Calu3 (cell line): ENCODE measurements around the gene TMPRSS13. TPM values are rescaled to one million over a fixed set of nuclear protein-coding genes. Genes with fewer than 3 reads are reported as not detected.

ENCODE experiments used
- BruUV-seq: library from RNA; stranded (reverse); fragments of 400-500 nt; replicated peaks from 2 replicates; lab custom pipeline; 2021; lab: Mats Ljungman, UMichigan
- CTCF ChIA-PET: fragments of 300-600 bp; sonication (Branson Sonifier 250); formaldehyde crosslinking; loops from one replicate; lab custom pipeline; 2022; ENCODE audit warnings: antibody characterized with exemption; lab: Charles Lee
- DNase-seq: peaks from one replicate; pipeline ENCODE4 v3.0.0; 2022
- H3K27ac Mint-ChIP-seq: one replicate; pipeline ENCODE4 v1.8.0; 2022; ENCODE audit warnings: mixed read lengths; ENCODE audit not compliant: unreplicated experiment
- H3K27me3 Mint-ChIP-seq: one replicate; pipeline ENCODE4 v1.8.0; 2022; ENCODE audit warnings: mixed read lengths; ENCODE audit not compliant: unreplicated experiment
- H3K36me3 Mint-ChIP-seq: one replicate; pipeline ENCODE4 v1.8.0; 2022; ENCODE audit warnings: mild to moderate bottlenecking, moderate library complexity, mixed read lengths; ENCODE audit not compliant: insufficient read depth, unreplicated experiment
- H3K4me1 Mint-ChIP-seq: one replicate; pipeline ENCODE4 v1.8.0; 2022; ENCODE audit warnings: mild to moderate bottlenecking, low read depth, mixed read lengths; ENCODE audit not compliant: unreplicated experiment
- H3K4me3 Mint-ChIP-seq: one replicate; pipeline ENCODE4 v1.8.0; 2022; ENCODE audit warnings: mild to moderate bottlenecking, low read depth, moderate library complexity, mixed read lengths; ENCODE audit not compliant: unreplicated experiment
- H3K9me3 Mint-ChIP-seq: one replicate; pipeline ENCODE4 v1.8.0; 2022; ENCODE audit warnings: low read depth, mixed read lengths; ENCODE audit not compliant: unreplicated experiment
- CTCF ChIP-seq: fragments of 200-600 bp; IDR thresholded peaks from one replicate; pipeline ENCODE4 v1.8.0; 2022; ENCODE audit warnings: antibody characterized with exemption; ENCODE audit not compliant: unreplicated experiment
- intact Hi-C: fragments of 100-400 bp; cut with micrococcal nuclease; formaldehyde crosslinking; loops from one replicate; pipeline ENCODE4 v1.10.0; 2022; ENCODE audit not compliant: unreplicated experiment
- total RNA-seq: library from RNA; stranded (reverse); gene quantifications from 2 replicates; pipeline ENCODE4 v1.2.3, GENCODE V29; 2022

The TMPRSS13 gene
- total RNA-seq, 1 experiment from 2014 or later = 2.3 TPM

- no peak overlapping the region for H3K27ac Mint-ChIP-seq
- intact Hi-C loops = no loop called here
- peaks cover 6% of the 10 kb centered on the region for H3K36me3 Mint-ChIP-seq
- H3K4me3 Mint-ChIP-seq = no peak overlapping the region
- peaks cover 45% of the 10 kb centered on the region for H3K27me3 Mint-ChIP-seq
- CTCF ChIA-PET = no interaction called here
- peaks cover 8% of the 10 kb centered on the region for H3K4me1 Mint-ChIP-seq
- no peak for DNase-seq
- no peak for TF ChIP-seq CTCF
- H3K9me3 Mint-ChIP-seq = no peaks in the 10 kb centered on the region
- no TSS peak for BruUV-seq
These were observed 17.5 kb downstream of the TMPRSS13 start for GRCh38 chr11:117911694-117912093.

GRCh38 chr11:117910941-117911655 is 18.1 kb downstream of the TMPRSS13 start:
- peaks cover 6% of the 10 kb centered on the region for H3K36me3 Mint-ChIP-seq
- CTCF ChIA-PET = no interaction called here
- no peak overlapping the region for H3K4me3 Mint-ChIP-seq
- intact Hi-C loops = no loop called here
- H3K4me1 Mint-ChIP-seq = peaks cover 8% of the 10 kb centered on the region
- no peaks in the 10 kb centered on the region for H3K9me3 Mint-ChIP-seq
- no peak for DNase-seq
- no peak for TF ChIP-seq CTCF
- BruUV-seq = no TSS peak
- peaks cover 39% of the 10 kb centered on the region for H3K27me3 Mint-ChIP-seq
- H3K27ac Mint-ChIP-seq = no peak overlapping the region

GRCh38 chr11:117910525-117910924 is 18.7 kb downstream of the TMPRSS13 start:
- no peak overlapping the region for H3K27ac Mint-ChIP-seq
- intact Hi-C loops = no loop called here
- peaks cover 33% of the 10 kb centered on the region for H3K27me3 Mint-ChIP-seq
- no peak overlapping the region for H3K4me3 Mint-ChIP-seq
- peaks cover 6% of the 10 kb centered on the region for H3K36me3 Mint-ChIP-seq
- no TSS peak for BruUV-seq
- no peaks in the 10 kb centered on the region for H3K9me3 Mint-ChIP-seq
- no peak for DNase-seq
- peaks cover 8% of the 10 kb centered on the region for H3K4me1 Mint-ChIP-seq
- no peak for TF ChIP-seq CTCF
- CTCF ChIA-PET = no interaction called here

GRCh38 chr11:117909611-117910382 is 19.4 kb downstream of the TMPRSS13 start:
- DNase-seq = no peak
- Mint-ChIP-seq H3K4me1 (peaks cover 8% of the 10 kb centered on the region), H3K9me3 (no peaks in the 10 kb centered on the region), H3K27me3 (peaks cover 28% of the 10 kb centered on the region), H3K27ac (no peak overlapping the region), H3K36me3 (peaks cover 6% of the 10 kb centered on the region), H3K4me3 (no peak overlapping the region)
- TF ChIP-seq CTCF = no peak
- CTCF ChIA-PET = no interaction called here
- intact Hi-C loops = no loop called here
- BruUV-seq = no TSS peak
